SH-SY5Y (cell line): ENCODE measurements around the gene SIDT1.

Experiments used
- GATA2 ChIP-seq: IDR thresholded peaks from 2 replicates; pipeline ENCODE4 v1.6.1; 2011; ENCODE audit warnings: mild to moderate bottlenecking, low read depth, low read length
- GATA3 ChIP-seq: IDR thresholded peaks from 2 replicates; pipeline ENCODE4 v1.6.1; 2011; ENCODE audit warnings: low read depth, mild to moderate bottlenecking, low read length, moderate library complexity

- TF ChIP-seq GATA2 (no peak), GATA3 (no peak)
Measured at GRCh38 chr3:113617726-113618125, 85.4 kb downstream of the SIDT1 start.
